HG03520 (cell line): ENCODE measurements around the gene SPEF2.
"Not testable (repeated sequence)": the region's sequence is repeated elsewhere in the genome, so short reads cannot be mapped to it uniquely, and the experiment has no call there.

Experiments used
- ATAC-seq: cut with Tn5 transposase; IDR thresholded peaks from one replicate; pipeline ENCODE4 v1.9.1; 2021; ENCODE audit warnings: mild to moderate bottlenecking, moderate library complexity; ENCODE audit not compliant: unreplicated experiment

SPEF2 gene

GRCh38 chr5:35852084-35852734, 234.5 kb downstream of the SPEF2 start:
- peak; percentile 54 for ATAC-seq

- no peak for ATAC-seq
Observed at GRCh38 chr5:35852773-35853172, 235.1 kb downstream of the SPEF2 start.

GRCh38 chr5:35853631-35854030, 236.0 kb downstream of the SPEF2 start:
- no peak for ATAC-seq

GRCh38 chr5:35854248-35854647, 236.6 kb downstream of the SPEF2 start:
- no peak for ATAC-seq

GRCh38 chr5:35855187-35855586, 237.5 kb downstream of the SPEF2 start:
- ATAC-seq = no peak

- not testable (repeated sequence) for ATAC-seq
Observed at GRCh38 chr5:35856186-35856764, 238.6 kb downstream of the SPEF2 start.

- ATAC-seq = peak; percentile 42
Observed at GRCh38 chr5:35856765-35857351, 239.2 kb downstream of the SPEF2 start, which contains the start of gene IL7R. Gene IL7R, plus strand, starts transcription at chr5:35856891. Its CDS starts 87 bp downstream, at chr5:35856978.

- ATAC-seq = no peak
Observed at GRCh38 chr5:35857606-35858205, 240.0 kb downstream of the SPEF2 start.

- ATAC-seq = no peak
Observed at GRCh38 chr5:35859101-35859661, 241.5 kb downstream of the SPEF2 start.

GRCh38 chr5:35860686-35861085, 243.0 kb downstream of the SPEF2 start:
- ATAC-seq = no peak

- no peak for ATAC-seq
Observed at GRCh38 chr5:35861718-35862117, 244.1 kb downstream of the SPEF2 start.

GRCh38 chr5:35862126-35862525, 244.5 kb downstream of the SPEF2 start:
- no peak for ATAC-seq

GRCh38 chr5:35863159-35863558, 245.5 kb downstream of the SPEF2 start:
- peak; percentile 58 for ATAC-seq
